GM18873 (cell line): ENCODE data around the gene CLEC3B.

ENCODE experiments used
- ATAC-seq: cut with Tn5 transposase; IDR thresholded peaks from one replicate; pipeline ENCODE4 v1.9.1; 2021; ENCODE audit warnings: mild to moderate bottlenecking, moderate library complexity, moderate number of reproducible peaks; ENCODE audit not compliant: unreplicated experiment, low FRiP score

The CLEC3B gene

GRCh38 chr3:45002720-45003119 is 23.4 kb upstream of the CLEC3B start:
- no peak for ATAC-seq

GRCh38 chr3:45003406-45003805 is 22.7 kb upstream of the CLEC3B start:
- ATAC-seq = no peak

GRCh38 chr3:45003859-45004258 is 22.2 kb upstream of the CLEC3B start:
- ATAC-seq = no peak

GRCh38 chr3:45007091-45007490 is 19.0 kb upstream of the CLEC3B start:
- ATAC-seq = no peak

GRCh38 chr3:45008117-45008516 is 18.0 kb upstream of the CLEC3B start:
- no peak for ATAC-seq

- ATAC-seq = no peak
These were observed 16.2 kb upstream of the CLEC3B start for GRCh38 chr3:45009868-45010267.

- no peak for ATAC-seq
These were observed 15.2 kb upstream of the CLEC3B start for GRCh38 chr3:45010811-45011333.

- ATAC-seq = no peak
These were observed 14.2 kb upstream of the CLEC3B start for GRCh38 chr3:45011756-45012508.

- no peak for ATAC-seq
These were observed 13.5 kb upstream of the CLEC3B start for GRCh38 chr3:45012577-45012976.

- no peak for ATAC-seq
These were observed 9.2 kb upstream of the CLEC3B start for GRCh38 chr3:45016916-45017315.

- no peak for ATAC-seq
These were observed 8.3 kb upstream of the CLEC3B start for GRCh38 chr3:45017821-45018220.

- no peak for ATAC-seq
These were observed 5.6 kb upstream of the CLEC3B start for GRCh38 chr3:45020534-45020933.

- no peak for ATAC-seq
These were observed 4.4 kb upstream of the CLEC3B start for GRCh38 chr3:45021524-45022297.

GRCh38 chr3:45023675-45024074 is 2.4 kb upstream of the CLEC3B start:
- ATAC-seq = no peak

GRCh38 chr3:45024542-45025255 is 1.4 kb upstream of the CLEC3B start:
- no peak for ATAC-seq

- ATAC-seq = no peak
These were observed 854 bp downstream of the CLEC3B start for GRCh38 chr3:45026957-45027356.

- no peak for ATAC-seq
These were observed 1.3 kb downstream of the CLEC3B start for GRCh38 chr3:45027441-45027840.

GRCh38 chr3:45029216-45029615 is 3.1 kb downstream of the CLEC3B start:
- no peak for ATAC-seq

GRCh38 chr3:45029661-45030060 is 3.6 kb downstream of the CLEC3B start:
- no peak for ATAC-seq

- ATAC-seq = no peak
These were observed 5.4 kb downstream of the CLEC3B start for GRCh38 chr3:45031531-45031930.

- no peak for ATAC-seq
These were observed 6.0 kb downstream of the CLEC3B start for GRCh38 chr3:45032113-45032512.
